ENCODE data around the gene FOXA2.
"Not testable (repeated sequence)": the region's sequence is repeated elsewhere in the genome, so short reads cannot be mapped to it uniquely, and the experiment has no call there.

Gene FOXA2

GRCh38 chr20:22554391-22554790, 30.0 kb downstream of the FOXA2 start:
- no peak overlapping the region for H2BK12ac ChIP-seq (ENCODE audit: low read length)
- peaks cover 15% of the 10 kb centered on the region for H3K27me3 ChIP-seq (ENCODE audit: insufficient read depth, low read length)
- no peak overlapping the region for H3K14ac ChIP-seq (ENCODE audit: low read length)
- no peak overlapping the region for H3K27ac ChIP-seq (ENCODE audit: low read depth, low read length)
- H3K4ac ChIP-seq (ENCODE audit: low read depth, low read length), result no peak overlapping the region
- H2AK5ac ChIP-seq (ENCODE audit: low read length), result no peak overlapping the region
- H4K8ac ChIP-seq (ENCODE audit: low read depth, low read length), result no peak overlapping the region
- no peak overlapping the region for H2BK5ac ChIP-seq (ENCODE audit: low read depth, low read length, poor library complexity)
- peaks cover 2% of the 10 kb centered on the region for H3K9me3 ChIP-seq (ENCODE audit: insufficient read depth, low read depth, low read length)
- H4K12ac ChIP-seq (ENCODE audit: low read depth, low read length), result no peak overlapping the region
- H3K79me1 ChIP-seq (ENCODE audit: low read length), result no peaks in the 10 kb centered on the region
- H4K91ac ChIP-seq (ENCODE audit: low read depth, low read length), result no peak overlapping the region
- no peak overlapping the region for H3K18ac ChIP-seq (ENCODE audit: low read length)
- H3K4me2 ChIP-seq (ENCODE audit: low read length), result no peak overlapping the region
- H3K23ac ChIP-seq (ENCODE audit: low read length), result no peak overlapping the region
- H3K4me3 ChIP-seq (ENCODE audit: low read depth, low read length), result no peak overlapping the region
- no peaks in the 10 kb centered on the region for H3K79me2 ChIP-seq (ENCODE audit: control insufficient read depth, insufficient read depth, low read length, poor library complexity)
- no peak for DNase-seq
- no peak overlapping the region for H2BK120ac ChIP-seq (ENCODE audit: insufficient read depth, low read length, poor library complexity)
- no peak overlapping the region for H3K9ac ChIP-seq (ENCODE audit: low read length)
- H3K4me1 ChIP-seq (ENCODE audit: control insufficient read depth in 1 of 2, insufficient read depth in 2 of 2, low read length in 2 of 2), result no peaks in the 10 kb centered on the region
- H3K36me3 ChIP-seq (ENCODE audit: control insufficient read depth in 1 of 2, insufficient read depth in 2 of 2, low read length in 2 of 2), result no peaks in the 10 kb centered on the region
- no peak overlapping the region for H2AFZ ChIP-seq (ENCODE audit: insufficient read depth, low read length, poor library complexity)
- no CpG with 5 or more reads among the region's 2 CpGs for WGBS (ENCODE audit: extremely low coverage, insufficient coverage, insufficient read length)

GRCh38 chr20:22550514-22550913, 33.9 kb downstream of the FOXA2 start:
- not testable (repeated sequence) for H3K4ac ChIP-seq (ENCODE audit: low read depth, low read length); H2AK5ac ChIP-seq (ENCODE audit: low read length); H3K79me2 ChIP-seq (ENCODE audit: control insufficient read depth, insufficient read depth, low read length, poor library complexity); H3K36me3 ChIP-seq (ENCODE audit: control insufficient read depth in 1 of 2, insufficient read depth in 2 of 2, low read length in 2 of 2); H2AFZ ChIP-seq (ENCODE audit: insufficient read depth, low read length, poor library complexity); H3K27me3 ChIP-seq (ENCODE audit: insufficient read depth, low read length); H3K23ac ChIP-seq (ENCODE audit: low read length); H4K8ac ChIP-seq (ENCODE audit: low read depth, low read length); H3K9me3 ChIP-seq (ENCODE audit: insufficient read depth, low read depth, low read length); H4K12ac ChIP-seq (ENCODE audit: low read depth, low read length); H3K4me3 ChIP-seq (ENCODE audit: low read depth, low read length); H3K79me1 ChIP-seq (ENCODE audit: low read length); H3K4me1 ChIP-seq (ENCODE audit: control insufficient read depth in 1 of 2, insufficient read depth in 2 of 2, low read length in 2 of 2); H3K27ac ChIP-seq (ENCODE audit: low read depth, low read length); H3K9ac ChIP-seq (ENCODE audit: low read length); H2BK120ac ChIP-seq (ENCODE audit: insufficient read depth, low read length, poor library complexity); H2BK5ac ChIP-seq (ENCODE audit: low read depth, low read length, poor library complexity); H3K14ac ChIP-seq (ENCODE audit: low read length); H2BK12ac ChIP-seq (ENCODE audit: low read length); H3K18ac ChIP-seq (ENCODE audit: low read length); DNase-seq; H4K91ac ChIP-seq (ENCODE audit: low read depth, low read length); H3K4me2 ChIP-seq (ENCODE audit: low read length)
- no CpG with 5 or more reads among the region's 4 CpGs for WGBS (ENCODE audit: extremely low coverage, insufficient coverage, insufficient read length)

GRCh38 chr20:22548040-22548439, 36.3 kb downstream of the FOXA2 start:
- Histone ChIP-seq H2BK120ac (ENCODE audit: insufficient read depth, low read length, poor library complexity) (no peak overlapping the region), H3K23ac (ENCODE audit: low read length) (no peak overlapping the region), H2AFZ (ENCODE audit: insufficient read depth, low read length, poor library complexity) (no peak overlapping the region), H3K27me3 (ENCODE audit: insufficient read depth, low read length) (no peaks in the 10 kb centered on the region), H3K9ac (ENCODE audit: low read length) (no peak overlapping the region), H4K8ac (ENCODE audit: low read depth, low read length) (no peak overlapping the region), H3K79me1 (ENCODE audit: low read length) (no peaks in the 10 kb centered on the region), H2BK5ac (ENCODE audit: low read depth, low read length, poor library complexity) (no peak overlapping the region), H4K12ac (ENCODE audit: low read depth, low read length) (no peak overlapping the region), H2AK5ac (ENCODE audit: low read length) (no peak overlapping the region), H3K79me2 (ENCODE audit: control insufficient read depth, insufficient read depth, low read length, poor library complexity) (no peaks in the 10 kb centered on the region), H3K36me3 (ENCODE audit: control insufficient read depth in 1 of 2, insufficient read depth in 2 of 2, low read length in 2 of 2) (no peaks in the 10 kb centered on the region), H4K91ac (ENCODE audit: low read depth, low read length) (no peak overlapping the region), H3K18ac (ENCODE audit: low read length) (no peak overlapping the region), H3K4me3 (ENCODE audit: low read depth, low read length) (no peak overlapping the region), H3K4me1 (ENCODE audit: control insufficient read depth in 1 of 2, insufficient read depth in 2 of 2, low read length in 2 of 2) (no peaks in the 10 kb centered on the region), H3K9me3 (ENCODE audit: insufficient read depth, low read depth, low read length) (peaks cover 2% of the 10 kb centered on the region), H2BK12ac (ENCODE audit: low read length) (no peak overlapping the region), H3K14ac (ENCODE audit: low read length) (no peak overlapping the region), H3K27ac (ENCODE audit: low read depth, low read length) (no peak overlapping the region), H3K4me2 (ENCODE audit: low read length) (no peak overlapping the region), H3K4ac (ENCODE audit: low read depth, low read length) (no peak overlapping the region)
- no peak for DNase-seq
- WGBS (ENCODE audit: extremely low coverage, insufficient coverage, insufficient read length), result no CpG with 5 or more reads among the region's 4 CpGs

- H2AK5ac ChIP-seq (ENCODE audit: low read length), result no peak overlapping the region
- no peak overlapping the region for H3K18ac ChIP-seq (ENCODE audit: low read length)
Measured at GRCh38 chr20:22546344-22546743, 38.0 kb downstream of the FOXA2 start.

More at GRCh38 chr20:22546344-22546743, 38.0 kb downstream of the FOXA2 start:
- no peak overlapping the region for H3K14ac ChIP-seq (ENCODE audit: low read length)
- no peak overlapping the region for H2BK12ac ChIP-seq (ENCODE audit: low read length)
- H4K91ac ChIP-seq (ENCODE audit: low read depth, low read length), result no peak overlapping the region
- H2BK120ac ChIP-seq (ENCODE audit: insufficient read depth, low read length, poor library complexity), result no peak overlapping the region
- H3K4me3 ChIP-seq (ENCODE audit: low read depth, low read length), result no peak overlapping the region
- H3K4ac ChIP-seq (ENCODE audit: low read depth, low read length), result no peak overlapping the region
- no peak overlapping the region for H2BK5ac ChIP-seq (ENCODE audit: low read depth, low read length, poor library complexity)
- H3K23ac ChIP-seq (ENCODE audit: low read length), result no peak overlapping the region
- no peaks in the 10 kb centered on the region for H3K36me3 ChIP-seq (ENCODE audit: control insufficient read depth in 1 of 2, insufficient read depth in 2 of 2, low read length in 2 of 2)
- no peak overlapping the region for H2AFZ ChIP-seq (ENCODE audit: insufficient read depth, low read length, poor library complexity)
- H3K27ac ChIP-seq (ENCODE audit: low read depth, low read length), result no peak overlapping the region
- H4K12ac ChIP-seq (ENCODE audit: low read depth, low read length), result no peak overlapping the region
- H3K4me2 ChIP-seq (ENCODE audit: low read length), result no peak overlapping the region
- no peak overlapping the region for H3K9ac ChIP-seq (ENCODE audit: low read length)
- H3K27me3 ChIP-seq (ENCODE audit: insufficient read depth, low read length), result no peaks in the 10 kb centered on the region
- DNase-seq, result no peak
- no peak overlapping the region for H4K8ac ChIP-seq (ENCODE audit: low read depth, low read length)
- H3K79me1 ChIP-seq (ENCODE audit: low read length), result no peaks in the 10 kb centered on the region
- no peaks in the 10 kb centered on the region for H3K4me1 ChIP-seq (ENCODE audit: control insufficient read depth in 1 of 2, insufficient read depth in 2 of 2, low read length in 2 of 2)
- WGBS (ENCODE audit: extremely low coverage, insufficient coverage, insufficient read length), result no CpG with 5 or more reads among the region's 3 CpGs
- peaks cover 2% of the 10 kb centered on the region for H3K9me3 ChIP-seq (ENCODE audit: insufficient read depth, low read depth, low read length)
- no peaks in the 10 kb centered on the region for H3K79me2 ChIP-seq (ENCODE audit: control insufficient read depth, insufficient read depth, low read length, poor library complexity)

Measured in trophoblast cell (in vitro differentiated cells and primary cell).